Ascending aorta (tissue), 2 donors: ENCODE results near the gene LDB3. TPM values are rescaled to one million over a fixed set of nuclear protein-coding genes. Genes with fewer than 3 reads are reported as not detected.
A peak's percentile ranks its signal among the peaks of the same experiment; 100 is the strongest.

ENCODE experiments used
- DNase-seq, 2 donors: peaks; one replicate each; pipeline ENCODE4 v3.0.0-alpha.2; 2019; ENCODE audit warnings: low spot score in 2 of 2
- H3K27ac ChIP-seq, 2 donors: fragments of 200-600 bp; sonication (generic); one replicate each; pipeline ENCODE4 v1.5.1; 2016 to 2017; ENCODE audit warnings: mild to moderate bottlenecking in 1 of 2
- H3K27me3 ChIP-seq: fragments of 200-600 bp; sonication (generic); one replicate; pipeline ENCODE4 v1.5.1; 2017
- H3K36me3 ChIP-seq, 2 donors: fragments of 200-600 bp; sonication (generic); one replicate each; pipeline ENCODE4 v1.5.1; 2016
- H3K4me1 ChIP-seq, 2 donors: fragments of 200-600 bp; sonication (generic); one replicate each; pipeline ENCODE4 v1.5.1; 2016 to 2017; ENCODE audit warnings: mild to moderate bottlenecking in 1 of 2
- H3K4me3 ChIP-seq, 2 donors: fragments of 200-600 bp; sonication (generic); one replicate each; pipeline ENCODE4 v1.5.1; 2016 to 2017; ENCODE audit warnings: mild to moderate bottlenecking in 1 of 2
- H3K9me3 ChIP-seq, 2 donors: fragments of 200-600 bp; sonication (generic); one replicate each; pipeline ENCODE4 v1.5.1; 2016
- CTCF ChIP-seq, 3 experiments: fragments of 200-600 bp in 2 of 3; fragments of 450-650 bp in 1 of 3; sonication (generic) in 2 of 3; IDR thresholded peaks; one replicate each; pipeline ENCODE4 v1.5.1; 2016 to 2019; ENCODE audit warnings: antibody characterized with exemption in 3 of 3, mild to moderate bottlenecking in 1 of 3, moderate library complexity in 1 of 3
- intact Hi-C: fragments of 100-400 bp; cut with DNase I; formaldehyde crosslinking; loops from one replicate; pipeline ENCODE4 v1.15.1; 2023
- total RNA-seq: library from RNA; depleted of rRNA; stranded (reverse); fragments of >200 nt; gene quantifications from one replicate; pipeline ENCODE4 v1.1.0, GENCODE V29; 2016

Gene LDB3
- total RNA-seq, 1 donor from 2014 or later: 27.4 TPM

DNA sequence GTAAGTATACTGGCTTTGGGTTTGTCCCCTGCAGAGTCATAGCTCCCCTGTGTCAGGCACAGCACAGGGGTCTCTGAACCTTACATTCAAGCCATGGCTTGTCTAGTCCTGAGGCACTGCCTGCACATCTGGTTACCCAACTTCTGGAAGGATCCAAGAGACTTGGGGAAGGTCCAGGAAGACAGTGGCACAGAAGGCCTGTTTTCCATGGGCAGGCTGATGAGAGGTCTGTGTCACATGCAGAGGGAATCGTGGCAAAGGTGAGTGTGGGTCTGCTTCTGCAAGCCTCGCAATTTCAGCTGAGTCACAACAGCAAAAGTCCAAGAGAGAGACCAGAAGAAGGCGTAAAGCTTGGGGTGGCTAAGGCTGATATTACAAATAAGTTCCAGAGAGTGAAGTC, 59.7 kb downstream of the LDB3 start:
- Histone ChIP-seq H3K27me3 (no peaks in the 10 kb centered on the region), H3K36me3 (peaks cover 29 to 47% of the 10 kb centered on the region in 2 donors), H3K4me3 (no peak overlapping the region), H3K9me3 (no peaks in the 10 kb centered on the region), H3K4me1 (peaks cover 8 to 23% of the 10 kb centered on the region in 2 donors), H3K27ac (no peak overlapping the region)
- intact Hi-C loops: no loop called here
- no peak for TF ChIP-seq CTCF (IDR thresholded peaks at IDR 0.05)
- DNase-seq: no peak

DNA sequence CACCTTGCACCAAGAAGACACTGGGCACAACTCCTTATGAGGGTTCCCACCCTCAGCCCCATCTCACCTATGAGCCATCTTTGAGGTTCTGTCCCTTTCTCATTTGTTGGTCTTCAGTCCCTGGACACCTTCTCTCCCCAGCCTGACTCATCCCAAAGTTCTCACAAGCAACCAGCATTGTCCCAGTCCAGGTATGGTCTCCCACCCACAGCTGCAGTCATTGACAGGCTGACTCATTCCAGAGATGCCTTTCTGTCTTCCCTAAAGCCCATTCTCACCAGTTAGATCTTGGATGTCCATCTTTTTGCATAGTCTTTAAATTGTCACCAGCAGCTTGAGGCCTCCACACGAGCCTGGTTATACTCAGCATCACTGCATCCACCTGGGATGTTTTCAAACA, 61.4 kb downstream of the LDB3 start:
- Histone ChIP-seq H3K27ac (peak overlapping the region; percentile 62 to 67), H3K27me3 (no peaks in the 10 kb centered on the region), H3K36me3 (peaks cover 26 to 36% of the 10 kb centered on the region in 2 donors), H3K4me1 (peaks cover 12 to 35% of the 10 kb centered on the region in 2 donors), H3K4me3 (no peak overlapping the region), H3K9me3 (no peaks in the 10 kb centered on the region)
- intact Hi-C loops: no loop called here
- DNase-seq: no peak
- TF ChIP-seq CTCF (IDR thresholded peaks at IDR 0.05): no peak

GRCh38 chr10:86730227-86730626, 61.9 kb downstream of the LDB3 start:
- H3K4me3 ChIP-seq: no peak overlapping the region
- intact Hi-C loops: no loop called here
- H3K27me3 ChIP-seq: no peaks in the 10 kb centered on the region
- no peak for DNase-seq
- H3K27ac ChIP-seq: peak overlapping the region; percentile 62 to 67
- peaks cover 21 to 32% of the 10 kb centered on the region in 2 donors for H3K36me3 ChIP-seq
- TF ChIP-seq CTCF (IDR thresholded peaks at IDR 0.05): no peak
- no peaks in the 10 kb centered on the region for H3K9me3 ChIP-seq
- peaks cover 12 to 36% of the 10 kb centered on the region in 2 donors for H3K4me1 ChIP-seq

GRCh38 chr10:86732771-86733170, 64.5 kb downstream of the LDB3 start:
- DNase-seq: no peak
- H3K27me3 ChIP-seq: no peaks in the 10 kb centered on the region
- H3K9me3 ChIP-seq: no peaks in the 10 kb centered on the region
- TF ChIP-seq CTCF (IDR thresholded peaks at IDR 0.05): no peak
- peak overlapping the region; percentile 83 to 96 for H3K27ac ChIP-seq
- peak overlapping the region; percentile 14 to 17 for H3K4me3 ChIP-seq
- peaks cover 9 to 17% of the 10 kb centered on the region in 2 donors for H3K36me3 ChIP-seq
- H3K4me1 ChIP-seq: peaks cover 12 to 36% of the 10 kb centered on the region in 2 donors
- intact Hi-C loops: loop anchor here (1.0 kb wide), 1 partner anchor 25 kb away; no protein-coding TSS in a partner anchor

DNA sequence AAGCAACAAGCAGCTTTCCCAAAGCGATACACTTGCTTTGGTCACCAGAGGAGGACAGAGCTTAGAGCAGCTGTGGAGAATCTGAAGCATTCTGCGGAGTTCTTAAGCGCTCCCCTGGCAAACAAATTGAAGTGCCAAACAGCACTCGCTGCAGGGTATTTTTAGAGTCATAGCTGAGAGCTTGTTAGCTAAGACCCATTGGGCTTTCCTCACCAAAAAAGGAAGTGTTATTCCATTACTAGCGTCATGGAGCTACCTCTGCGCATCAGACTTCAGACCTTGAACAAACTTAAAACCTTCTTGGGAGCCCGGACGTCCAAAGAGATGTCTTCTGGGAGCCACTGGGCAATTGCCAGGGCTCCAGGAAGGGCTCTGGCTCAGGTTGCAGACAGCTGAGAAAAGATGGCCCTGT, 65.0 kb downstream of the LDB3 start:
- intact Hi-C loops: loop anchor here (1.0 kb wide), 1 partner anchor 24 kb away; no protein-coding TSS in a partner anchor
- Histone ChIP-seq H3K27ac (peak overlapping the region; percentile 83 to 96), H3K27me3 (no peaks in the 10 kb centered on the region), H3K4me3 (peak overlapping the region; percentile 14 to 17), H3K36me3 (peaks cover 9 to 12% of the 10 kb centered on the region in 2 donors), H3K9me3 (no peaks in the 10 kb centered on the region), H3K4me1 (peaks cover 12 to 36% of the 10 kb centered on the region in 2 donors)
- peak in 2 of 3 experiments; percentile 21 to 30 for TF ChIP-seq CTCF (IDR thresholded peaks at IDR 0.05)
- peak in 1 of 2 donors; percentile 82 for DNase-seq
